DMS 273 (cell line): ENCODE results near the gene HINT3.
A peak's percentile ranks its signal among the peaks of the same experiment; 100 is the strongest.
"Not testable (repeated sequence)": the region's sequence is repeated elsewhere in the genome, so short reads cannot be mapped to it uniquely, and the experiment has no call there.

Experiments
- DNase-seq: peaks from one replicate; lab custom pipeline; 2025; ENCODE audit not compliant: unreplicated experiment; lab: John Stamatoyannopoulos, UW

The HINT3 gene

GRCh38 chr6:125956506-125957390 lies at the start of gene HINT3:
Gene HINT3 (plus strand): TSS chr6:125956770. CDS start chr6:125956978, 208 bp downstream.
- DNase-seq = peak; percentile 100

DNA sequence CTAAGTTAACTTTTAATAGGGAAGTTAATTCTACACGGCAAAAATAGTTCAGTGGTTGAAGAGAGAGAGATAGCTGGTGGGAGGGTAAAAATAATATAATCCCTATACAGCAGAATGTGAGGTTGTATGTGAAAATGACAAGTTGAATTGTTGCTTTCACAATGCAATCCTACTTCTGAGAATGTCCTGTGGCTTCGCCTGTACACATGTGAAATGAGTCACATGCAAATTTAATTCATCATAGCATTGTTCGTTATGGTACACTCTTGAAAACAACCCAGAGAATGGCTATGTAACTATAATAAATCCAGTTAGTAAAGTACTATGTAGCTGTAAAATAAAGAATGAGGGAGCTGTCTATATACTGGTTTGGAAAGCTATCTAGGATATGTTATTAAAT lies 46.0 kb upstream of the HINT3 start:
- no peak for DNase-seq

DNA sequence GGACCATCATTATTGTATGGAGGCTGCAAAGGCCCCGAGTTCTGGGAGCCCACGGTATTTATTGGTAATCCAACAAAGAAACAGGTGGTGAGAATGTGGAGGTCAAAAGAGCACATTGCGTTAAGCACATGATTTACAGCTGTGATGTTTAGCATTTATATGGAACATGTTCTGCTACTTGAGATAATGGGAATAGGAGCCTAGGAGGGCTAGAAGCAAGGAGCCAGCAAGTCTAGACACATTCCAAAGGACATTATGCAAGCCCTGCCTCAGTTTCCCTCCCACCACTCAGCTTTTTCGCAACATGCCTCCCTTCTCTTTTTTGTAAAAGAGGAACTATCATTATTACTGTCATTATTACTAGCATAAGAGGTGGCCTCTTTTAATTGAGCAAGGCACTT lies 45.5 kb upstream of the HINT3 start:
- peak; percentile 25 for DNase-seq

- not testable (repeated sequence) for DNase-seq
Measured at GRCh38 chr6:125912430-125912829, 44.1 kb upstream of the HINT3 start.

- DNase-seq = no peak
Measured at GRCh38 chr6:125913145-125913544, 43.4 kb upstream of the HINT3 start.

- peak; percentile 11 for DNase-seq
Measured at GRCh38 chr6:125913864-125914351, 42.7 kb upstream of the HINT3 start.

GRCh38 chr6:125918230-125918629 lies 38.3 kb upstream of the HINT3 start:
- no peak for DNase-seq

- peak; percentile 19 for DNase-seq
Measured at GRCh38 chr6:125918681-125919566, 37.6 kb upstream of the HINT3 start.

DNA sequence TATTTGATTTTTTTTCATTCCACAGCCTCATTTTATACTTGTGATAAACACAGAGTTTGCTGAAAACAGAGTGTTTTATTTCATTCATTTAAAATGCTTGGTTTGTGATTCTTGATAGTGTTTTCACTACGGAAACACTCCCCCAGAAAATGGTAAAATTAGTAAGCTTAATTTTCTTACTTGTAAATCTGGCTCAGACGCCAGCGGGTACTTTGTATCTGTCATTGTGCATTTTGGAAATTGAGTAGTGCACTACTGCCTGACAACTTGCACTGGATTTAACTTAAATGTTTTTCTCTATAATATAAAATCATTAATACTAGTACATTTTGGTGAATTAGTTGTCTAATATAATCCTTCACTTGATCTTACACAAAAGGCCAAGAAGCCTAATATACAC lies 37.0 kb upstream of the HINT3 start:
- DNase-seq = no peak

- DNase-seq = no peak
Measured at GRCh38 chr6:125922322-125922860, 34.2 kb upstream of the HINT3 start.

DNA sequence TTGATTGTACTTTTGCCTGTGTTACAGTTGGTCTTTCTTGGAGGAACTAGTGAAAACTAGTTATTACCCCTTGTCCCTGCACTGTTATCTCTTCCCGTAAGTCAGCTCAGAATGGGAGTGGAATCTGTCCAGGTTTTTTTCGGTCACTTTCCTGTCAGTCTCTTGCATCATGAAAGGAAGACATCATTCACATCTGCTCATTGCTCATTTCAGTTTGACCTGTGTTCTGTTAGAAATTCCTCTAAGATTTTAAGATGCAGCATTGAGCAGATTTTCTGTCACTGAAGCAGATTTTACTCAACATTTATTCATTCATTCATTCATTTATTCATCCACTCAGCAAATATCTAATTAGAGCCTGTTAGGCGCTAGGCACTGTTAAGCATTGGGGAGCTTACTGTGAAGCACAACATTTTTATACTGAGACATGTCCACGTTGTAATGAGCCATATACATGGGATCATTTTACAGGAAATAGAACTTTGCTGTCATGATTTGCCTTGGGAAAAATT lies 33.1 kb upstream of the HINT3 start:
- no peak for DNase-seq

DNA sequence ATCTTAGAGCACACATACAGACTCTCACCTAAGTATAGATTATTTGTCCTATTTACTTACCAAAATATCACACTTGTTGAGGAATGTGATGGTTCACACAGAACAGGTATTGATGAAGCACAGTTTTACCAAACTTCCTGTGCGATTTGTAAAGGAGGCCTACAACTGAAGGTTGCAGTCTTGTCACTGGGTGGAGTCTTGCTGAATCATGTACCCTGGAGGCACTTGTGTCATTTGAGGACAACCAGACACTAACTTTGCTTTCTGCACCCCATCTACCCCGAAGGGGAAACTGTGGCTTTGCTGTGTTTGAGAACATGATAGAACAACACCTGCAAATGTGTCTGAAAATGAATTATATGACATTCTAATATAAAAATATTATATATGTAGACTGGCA lies 32.4 kb upstream of the HINT3 start:
- no peak for DNase-seq

GRCh38 chr6:125924697-125925358 lies 31.7 kb upstream of the HINT3 start:
- DNase-seq = no peak

DNA sequence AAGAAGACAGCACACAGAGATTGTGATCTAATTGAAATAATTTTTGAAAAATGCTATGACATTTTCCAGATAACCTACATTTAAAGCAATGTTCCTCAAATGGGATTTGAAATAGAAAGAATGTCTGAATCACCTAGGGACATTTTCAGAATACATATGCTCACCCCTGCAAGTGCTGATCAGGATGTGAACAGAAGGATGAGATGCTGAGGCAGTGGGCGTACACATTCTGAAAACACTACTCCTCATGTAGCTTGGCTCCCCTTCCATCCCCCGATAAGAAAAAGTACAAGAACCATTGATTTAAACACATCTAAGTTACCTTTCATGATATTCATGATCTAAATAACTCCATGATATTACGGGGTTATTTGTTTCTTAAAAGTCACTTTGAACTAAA lies 29.9 kb upstream of the HINT3 start:
- DNase-seq = no peak

GRCh38 chr6:125927761-125928160 lies 28.8 kb upstream of the HINT3 start:
- DNase-seq = no peak

- DNase-seq = no peak
Measured at GRCh38 chr6:125930765-125931418, 25.7 kb upstream of the HINT3 start.

DNA sequence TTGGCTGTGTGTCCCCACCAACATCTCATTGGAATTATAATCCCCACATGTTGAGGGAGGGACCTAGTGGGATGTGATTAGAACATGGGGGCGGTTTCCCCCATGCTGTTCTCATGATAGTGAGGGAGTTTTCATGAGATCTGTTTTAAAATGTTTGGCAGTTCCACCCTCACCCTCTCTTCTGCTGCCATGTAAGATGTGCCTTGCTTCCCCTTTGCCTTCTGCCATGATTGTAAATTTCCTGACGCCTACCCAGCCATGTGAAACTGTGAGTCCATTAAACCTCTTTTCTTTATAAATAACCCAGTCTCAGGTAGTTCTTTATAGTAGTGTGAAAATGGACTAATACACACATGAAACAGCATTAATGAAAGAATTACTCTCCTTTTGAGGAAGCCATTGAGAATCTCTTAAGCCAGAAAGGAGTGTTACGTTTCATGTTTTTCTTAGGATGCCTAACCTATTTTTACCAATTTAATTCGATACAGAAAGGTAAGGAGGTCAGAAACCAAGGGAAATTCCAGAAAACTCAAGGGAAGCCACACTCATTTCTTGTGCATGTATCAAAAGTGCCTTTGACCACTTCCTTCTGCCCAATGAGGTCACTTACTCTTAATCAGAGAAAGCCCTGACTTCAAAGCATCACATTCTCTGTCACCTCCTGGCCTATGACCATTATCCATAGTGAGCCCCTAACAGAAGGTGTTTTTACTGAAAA lies 24.7 kb upstream of the HINT3 start:
- no peak for DNase-seq

DNA sequence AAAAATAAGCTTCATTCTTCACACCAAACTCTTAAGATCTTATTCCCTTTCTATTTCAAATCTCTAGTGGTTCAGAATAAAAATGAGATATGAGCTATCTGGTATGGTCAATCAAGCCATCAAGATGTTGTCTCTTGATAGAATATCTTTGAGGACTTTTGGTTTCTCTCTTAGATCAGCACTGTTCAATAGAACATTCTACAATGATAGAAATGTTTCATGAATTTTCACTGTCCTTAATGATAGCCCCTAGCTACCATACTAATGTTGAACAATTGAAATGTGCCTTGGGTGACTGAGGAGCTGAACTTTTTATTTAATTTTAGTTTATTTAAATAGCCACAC lies 24.1 kb upstream of the HINT3 start:
- DNase-seq = no peak

GRCh38 chr6:125935520-125935919 lies 21.1 kb upstream of the HINT3 start:
- DNase-seq = not testable (repeated sequence)

DNA sequence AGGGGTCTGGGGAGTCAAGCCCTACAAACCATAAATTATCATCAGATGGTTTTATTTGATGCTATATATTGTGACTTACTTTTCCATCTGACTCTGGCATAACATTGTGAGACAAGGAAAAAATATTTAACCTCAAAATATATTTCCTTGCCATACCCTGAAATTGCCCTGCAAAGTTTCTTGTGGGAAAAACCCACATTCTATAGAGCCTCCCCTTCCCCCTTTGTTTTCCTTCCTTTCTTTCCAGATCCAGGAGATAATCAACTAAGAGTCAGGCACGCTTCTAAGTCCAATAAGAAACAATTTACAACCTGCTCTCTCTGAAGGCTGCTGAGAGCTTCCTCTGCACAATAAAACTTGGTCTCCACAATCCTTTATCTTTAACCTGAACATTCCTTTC lies 17.5 kb upstream of the HINT3 start:
- DNase-seq = no peak
